Measurements from ENCODE around the gene CAPZB.

DNA sequence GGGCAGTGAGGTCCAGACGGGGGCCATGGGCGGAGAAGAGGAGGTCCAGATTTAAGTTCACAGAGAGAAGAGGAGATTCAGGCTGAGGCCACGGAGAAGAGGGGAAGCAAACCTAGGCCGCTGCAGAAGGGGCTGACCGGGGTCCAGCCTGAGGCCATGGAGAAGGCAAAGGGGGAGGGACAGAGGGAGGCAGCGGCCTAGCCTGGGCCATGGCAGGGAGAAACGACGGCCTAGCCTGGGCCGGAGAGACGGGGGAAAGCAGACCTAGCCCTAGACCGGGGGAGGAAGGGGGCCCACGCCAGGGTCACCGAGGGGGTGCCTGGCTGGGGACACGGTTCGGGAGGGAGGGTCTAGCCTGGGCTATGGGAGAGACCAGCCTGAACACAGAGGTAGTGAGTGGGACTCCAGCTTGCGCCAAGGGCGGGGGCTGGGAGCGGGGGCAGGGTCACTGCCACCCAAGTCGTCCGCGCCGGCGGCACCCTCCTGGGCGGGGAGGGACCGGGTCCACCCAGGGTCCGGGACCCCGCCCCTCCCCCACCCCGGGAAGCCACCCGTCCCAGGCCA, 459 bp downstream of the CAPZB start:
- TF ChIP-seq CTCF (IDR thresholded peaks at IDR 0.05; ENCODE audit: poor library complexity, severe bottlenecking) (no peak), TAF1 (IDR thresholded peaks at IDR 0.05; ENCODE audit: low read depth) (no peak), EZH2 (IDR thresholded peaks at IDR 0.05; ENCODE audit: borderline replicate concordance, insufficient read depth, low read length, poor library complexity, severe bottlenecking) (no peak), POLR2AphosphoS5 (IDR thresholded peaks at IDR 0.05) (no peak), EP300 (conservative IDR thresholded peaks at IDR 0.05; ENCODE audit: poor library complexity, severe bottlenecking) (no peak), REST (IDR thresholded peaks at IDR 0.05; ENCODE audit: borderline replicate concordance) (no peak), RAD21 (conservative IDR thresholded peaks at IDR 0.05) (no peak), MXI1 (conservative IDR thresholded peaks at IDR 0.05; ENCODE audit: poor library complexity, severe bottlenecking) (no peak)
